SK-N-SH (cell line): Measurements from ENCODE around the gene DGKD.

Source experiments
- CTCF ChIP-seq: fragments of 200-600 bp; sonication (generic); IDR thresholded peaks from 2 replicates; pipeline ENCODE4 v1.6.1; 2017; ENCODE audit warnings: antibody characterized with exemption, mild to moderate bottlenecking, moderate library complexity
- EP300 ChIP-seq, 2 experiments: IDR thresholded peaks; 2 replicates each; pipeline versions ENCODE4 v1.4.0 to v1.6.1; 2012; ENCODE audit warnings: borderline replicate concordance in 1 of 2, low read depth in 1 of 2, low read length in 1 of 2
- EZH2phosphoT487 ChIP-seq: fragments of 200-600 bp; sonication (generic); IDR thresholded peaks from 2 replicates; pipeline ENCODE4 v1.6.1; 2017; ENCODE audit warnings: low read depth, mixed run types, mild to moderate bottlenecking, antibody characterized with exemption, moderate library complexity, borderline replicate concordance
- FOXM1 ChIP-seq: IDR thresholded peaks from 2 replicates; pipeline ENCODE4 v1.4.0; 2012; ENCODE audit warnings: low read depth, mild to moderate bottlenecking
- GABPA ChIP-seq: IDR thresholded peaks from 2 replicates; pipeline ENCODE4 v1.4.0; 2012; ENCODE audit warnings: low read depth, mild to moderate bottlenecking
- JUND ChIP-seq: IDR thresholded peaks from 2 replicates; pipeline ENCODE4 v1.4.0; 2012
- MAX ChIP-seq: IDR thresholded peaks from 2 replicates; pipeline ENCODE4 v1.4.0; 2012; ENCODE audit warnings: low read depth
- NRF1 ChIP-seq: IDR thresholded peaks from 2 replicates; pipeline ENCODE4 v1.6.1; 2012; ENCODE audit warnings: low read depth, mild to moderate bottlenecking, low read length
- RAD21 ChIP-seq: IDR thresholded peaks from 2 replicates; pipeline ENCODE4 v1.6.1; 2012; ENCODE audit warnings: mild to moderate bottlenecking, low read length
- RCOR1 ChIP-seq: fragments of 150-350 bp; IDR thresholded peaks from 2 replicates; pipeline ENCODE4 v1.6.1; 2017; ENCODE audit warnings: antibody characterized with exemption, low read length
- REST ChIP-seq: IDR thresholded peaks from 2 replicates; pipeline ENCODE4 v1.6.1; 2012; ENCODE audit warnings: mild to moderate bottlenecking, low read depth, low read length, moderate library complexity
- YY1 ChIP-seq: IDR thresholded peaks from 2 replicates; pipeline ENCODE4 v1.4.0; 2012; ENCODE audit warnings: low read depth, mild to moderate bottlenecking

GRCh38 chr2:233459426-233459825 is 105.1 kb downstream of the DGKD start:
- TF ChIP-seq CTCF (no peak), FOXM1 (no peak), MAX (no peak), EP300 (IDR thresholded peaks at IDR 0.05; ENCODE audit: borderline replicate concordance in 1 of 2, low read depth in 1 of 2, low read length in 1 of 2) (no peak), JUND (no peak), REST (no peak), GABPA (no peak), YY1 (no peak), NRF1 (no peak), RAD21 (no peak), EZH2phosphoT487 (no peak), RCOR1 (no peak)
